Mammary epithelial cell (primary cell): Measurements from ENCODE around the gene SLC25A14.

Experiments
- CTCF ChIP-seq, 2 donors: IDR thresholded peaks in 1 of 2; conservative IDR thresholded peaks in 1 of 2; 2 replicates each; pipeline ENCODE4 v1.5.1; 2011 to 2012; ENCODE audit warnings: inconsistent platforms in 2 of 2, low read length in 2 of 2, mild to moderate bottlenecking in 2 of 2, control low read depth in 1 of 2, low read depth in 1 of 2; ENCODE audit not compliant: insufficient read depth in 1 of 2; ENCODE audit errors: extremely low read depth in 1 of 2
- EZH2 ChIP-seq: IDR thresholded peaks from 2 replicates; pipeline ENCODE4 v1.6.1; 2012; ENCODE audit warnings: low read length, inconsistent platforms, borderline replicate concordance

GRCh38 chrX:130330706-130331105 lies 9.0 kb upstream of the SLC25A14 start:
- TF ChIP-seq CTCF (conservative IDR thresholded peaks at IDR 0.05 in 1 of 2, IDR thresholded peaks at IDR 0.05 in 1 of 2; ENCODE audit: extremely low read depth in 1 of 2, insufficient read depth in 1 of 2, low read depth in 1 of 2, low read length in 2 of 2): peak; percentile 50 to 66
- no peak for TF ChIP-seq EZH2
